Endothelial cell of hepatic sinusoid (primary cell): ENCODE results near the gene GLRX5.
"Not testable (repeated sequence)": the region's sequence is repeated elsewhere in the genome, so short reads cannot be mapped to it uniquely, and the experiment has no call there.

ENCODE experiments used
- in situ Hi-C: cut with HindIII; loops from 2 replicates; pipeline ENCODE4 v1.10.0; 2017; ENCODE audit warnings: low sequenced_read_pairs

GLRX5 gene

GRCh38 chr14:95548328-95548929 is 13.6 kb downstream of the GLRX5 start:
- in situ Hi-C loops = loop anchor here (5.0 to 25.0 kb wide), 3 partner anchors 86 to 724 kb away; no protein-coding TSS in a partner anchor

- in situ Hi-C loops = loop anchor here (5.0 to 25.0 kb wide), 4 partner anchors 88 to 722 kb away; no protein-coding TSS in a partner anchor
Observed at GRCh38 chr14:95549656-95550585, 15.1 kb downstream of the GLRX5 start.

- in situ Hi-C loops = loop anchor here (25.0 kb wide), 1 partner anchor 461 kb away; no protein-coding TSS in a partner anchor
Observed at GRCh38 chr14:95551435-95551834, 16.6 kb downstream of the GLRX5 start.

- in situ Hi-C loops = loop anchor here (25.0 kb wide), 1 partner anchor 459 kb away; no protein-coding TSS in a partner anchor
Observed at GRCh38 chr14:95553141-95553540, 18.3 kb downstream of the GLRX5 start.

- in situ Hi-C loops = loop anchor here (25.0 kb wide), 1 partner anchor 457 kb away; no protein-coding TSS in a partner anchor
Observed at GRCh38 chr14:95555053-95555452, 20.2 kb downstream of the GLRX5 start.

GRCh38 chr14:95557291-95557690 is 22.4 kb downstream of the GLRX5 start:
- in situ Hi-C loops = loop anchor here (25.0 kb wide), 1 partner anchor 455 kb away; no protein-coding TSS in a partner anchor

- in situ Hi-C loops = loop anchor here (25.0 kb wide), 1 partner anchor 454 kb away; no protein-coding TSS in a partner anchor
Observed at GRCh38 chr14:95557832-95558231, 23.0 kb downstream of the GLRX5 start.

GRCh38 chr14:95559203-95559602 is 24.4 kb downstream of the GLRX5 start:
- in situ Hi-C loops = loop anchor here (25.0 kb wide), 1 partner anchor 453 kb away; no protein-coding TSS in a partner anchor

- in situ Hi-C loops = loop anchor here (5.0 to 25.0 kb wide), 2 partner anchors 71 to 451 kb away; no protein-coding TSS in a partner anchor
Observed at GRCh38 chr14:95561001-95561412, 26.2 kb downstream of the GLRX5 start.

GRCh38 chr14:95562892-95563685 is 28.2 kb downstream of the GLRX5 start:
- in situ Hi-C loops = loop anchor here (5.0 to 25.0 kb wide), 2 partner anchors 69 to 449 kb away; no protein-coding TSS in a partner anchor

GRCh38 chr14:95564060-95564459 is 29.2 kb downstream of the GLRX5 start:
- in situ Hi-C loops = loop anchor here (5.0 to 25.0 kb wide), 2 partner anchors 68 to 448 kb away; no protein-coding TSS in a partner anchor

GRCh38 chr14:95569440-95569839 is 34.6 kb downstream of the GLRX5 start:
- in situ Hi-C loops = loop anchor here (25.0 kb wide), 1 partner anchor 443 kb away; no protein-coding TSS in a partner anchor

GRCh38 chr14:95573313-95573712 is 38.5 kb downstream of the GLRX5 start:
- in situ Hi-C loops = loop anchor here (10.0 to 25.0 kb wide), 2 partner anchors 221 to 439 kb away; no protein-coding TSS in a partner anchor

GRCh38 chr14:95575840-95576473 is 41.1 kb downstream of the GLRX5 start:
- in situ Hi-C loops = loop anchor here (10.0 kb wide), 1 partner anchor 219 kb away; no protein-coding TSS in a partner anchor

GRCh38 chr14:95577067-95577800 is 42.4 kb downstream of the GLRX5 start:
- in situ Hi-C loops = loop anchor here (10.0 kb wide), 1 partner anchor 218 kb away; no protein-coding TSS in a partner anchor

GRCh38 chr14:95577870-95578269 is 43.0 kb downstream of the GLRX5 start:
- in situ Hi-C loops = loop anchor here (10.0 kb wide), 1 partner anchor 217 kb away; no protein-coding TSS in a partner anchor

- in situ Hi-C loops = not testable (repeated sequence)
Observed at GRCh38 chr14:95583836-95584617, 49.2 kb downstream of the GLRX5 start.
